Astrocyte (in vitro differentiated cells and primary cell): Measurements from ENCODE around the gene PDX1. TPM values are rescaled to one million over a fixed set of nuclear protein-coding genes. Genes with fewer than 3 reads are reported as not detected.
A peak's percentile ranks its signal among the peaks of the same experiment; 100 is the strongest.

ENCODE experiments used
- DNase-seq: peaks from one replicate; pipeline ENCODE4 v3.0.0-alpha.2; 2010; ENCODE audit warnings: low read depth
- FAIRE-seq: peaks from 2 replicates; lab custom pipeline; 2011; peaks lifted over from hg19 to GRCh38; lab: Jason Lieb, UNC
- H2AFZ ChIP-seq: 2 replicates; pipeline ENCODE4 v1.6.0; 2012; ENCODE audit warnings: low read depth, low read length, inconsistent platforms
- H3K27ac ChIP-seq: 2 replicates; pipeline ENCODE4 v1.5.1; 2011; ENCODE audit warnings: low read depth, low read length, inconsistent platforms
- H3K27me3 ChIP-seq: 2 replicates; pipeline ENCODE4 v1.6.0; 2011; ENCODE audit warnings: low read length, inconsistent platforms; ENCODE audit not compliant: insufficient read depth
- H3K36me3 ChIP-seq: 2 replicates; pipeline ENCODE4 v1.5.1; 2011; ENCODE audit warnings: low read length, inconsistent platforms; ENCODE audit not compliant: insufficient read depth
- H3K4me1 ChIP-seq: 2 replicates; pipeline ENCODE4 v1.5.1; 2011; ENCODE audit warnings: low read length, inconsistent platforms; ENCODE audit not compliant: insufficient read depth
- H3K4me2 ChIP-seq: 2 replicates; pipeline ENCODE4 v1.6.0; 2012; ENCODE audit warnings: low read length, inconsistent platforms
- H3K4me3 ChIP-seq: 2 replicates; pipeline ENCODE4 v1.5.1; 2011; ENCODE audit warnings: low read depth, mild to moderate bottlenecking, low read length, inconsistent platforms; ENCODE audit not compliant: insufficient read depth
- H3K79me2 ChIP-seq: 2 replicates; pipeline ENCODE4 v1.6.0; 2012; ENCODE audit warnings: mild to moderate bottlenecking, low read length, inconsistent platforms; ENCODE audit not compliant: insufficient read depth
- H3K9ac ChIP-seq: 2 replicates; pipeline ENCODE4 v1.6.0; 2012; ENCODE audit warnings: mild to moderate bottlenecking, low read length, inconsistent platforms
- H3K9me3 ChIP-seq: 2 replicates; pipeline ENCODE4 v1.5.1; 2012; ENCODE audit warnings: low read depth, mild to moderate bottlenecking, low read length, inconsistent platforms; ENCODE audit not compliant: insufficient read depth
- H4K20me1 ChIP-seq: 2 replicates; pipeline ENCODE4 v1.6.0; 2012; ENCODE audit warnings: low read length, inconsistent platforms; ENCODE audit not compliant: insufficient read depth
- H3K27ac Mint-ChIP-seq: one replicate; pipeline ENCODE4 v1.8.0; 2021; ENCODE audit warnings: mild to moderate bottlenecking, mixed read lengths; ENCODE audit not compliant: unreplicated experiment
- H3K27me3 Mint-ChIP-seq: one replicate; pipeline ENCODE4 v1.8.0; 2021; ENCODE audit warnings: low read depth, mixed read lengths; ENCODE audit not compliant: unreplicated experiment
- H3K36me3 Mint-ChIP-seq: one replicate; pipeline ENCODE4 v1.8.0; 2021; ENCODE audit warnings: low read depth, mixed read lengths; ENCODE audit not compliant: unreplicated experiment
- H3K4me1 Mint-ChIP-seq: one replicate; pipeline ENCODE4 v1.8.0; 2021; ENCODE audit warnings: low read depth, mixed read lengths; ENCODE audit not compliant: unreplicated experiment
- H3K4me3 Mint-ChIP-seq: one replicate; pipeline ENCODE4 v1.8.0; 2021; ENCODE audit warnings: mild to moderate bottlenecking, moderate library complexity, mixed read lengths; ENCODE audit not compliant: unreplicated experiment
- H3K9me3 Mint-ChIP-seq: one replicate; pipeline ENCODE4 v1.8.0; 2021; ENCODE audit warnings: mild to moderate bottlenecking, mixed read lengths; ENCODE audit not compliant: unreplicated experiment
- CTCF ChIP-seq: IDR thresholded peaks from 2 replicates; pipeline ENCODE4 v1.5.1; 2011; ENCODE audit warnings: low read depth, mild to moderate bottlenecking, inconsistent platforms, low read length, moderate library complexity; ENCODE audit not compliant: insufficient read depth
- EZH2 ChIP-seq: IDR thresholded peaks from 2 replicates; pipeline ENCODE4 v1.6.1; 2012; ENCODE audit warnings: mild to moderate bottlenecking, low read length, inconsistent platforms; ENCODE audit not compliant: insufficient read depth
- total RNA-seq: library from RNA; stranded (reverse); gene quantifications from 2 replicates; pipeline ENCODE4 v1.2.1, GENCODE V29; 2021

PDX1 gene
- total RNA-seq, 1 donor from 2014 or later, result not detected

- no peaks in the 10 kb centered on the region for H3K4me1 Mint-ChIP-seq
- Histone ChIP-seq H3K4me2 (no peak overlapping the region), H3K27me3 (peaks cover 93% of the 10 kb centered on the region), H3K4me3 (no peak overlapping the region), H2AFZ (no peak overlapping the region), H4K20me1 (no peaks in the 10 kb centered on the region), H3K4me1 (peaks cover 4% of the 10 kb centered on the region), H3K79me2 (no peaks in the 10 kb centered on the region), H3K9ac (no peak overlapping the region), H3K9me3 (no peaks in the 10 kb centered on the region), H3K27ac (no peak overlapping the region), H3K36me3 (no peaks in the 10 kb centered on the region)
- TF ChIP-seq CTCF (no peak), EZH2 (no peak)
- FAIRE-seq, result no peak
- H3K36me3 Mint-ChIP-seq, result no peaks in the 10 kb centered on the region
- DNase-seq, result no peak
- H3K4me3 Mint-ChIP-seq, result no peak overlapping the region
- peaks cover 83% of the 10 kb centered on the region for H3K27me3 Mint-ChIP-seq
- peaks cover 32% of the 10 kb centered on the region for H3K9me3 Mint-ChIP-seq
- H3K27ac Mint-ChIP-seq, result peak overlapping the region; percentile 26
These were observed 4.8 kb downstream of the PDX1 start for GRCh38 chr13:27924529-27925141.

DNA sequence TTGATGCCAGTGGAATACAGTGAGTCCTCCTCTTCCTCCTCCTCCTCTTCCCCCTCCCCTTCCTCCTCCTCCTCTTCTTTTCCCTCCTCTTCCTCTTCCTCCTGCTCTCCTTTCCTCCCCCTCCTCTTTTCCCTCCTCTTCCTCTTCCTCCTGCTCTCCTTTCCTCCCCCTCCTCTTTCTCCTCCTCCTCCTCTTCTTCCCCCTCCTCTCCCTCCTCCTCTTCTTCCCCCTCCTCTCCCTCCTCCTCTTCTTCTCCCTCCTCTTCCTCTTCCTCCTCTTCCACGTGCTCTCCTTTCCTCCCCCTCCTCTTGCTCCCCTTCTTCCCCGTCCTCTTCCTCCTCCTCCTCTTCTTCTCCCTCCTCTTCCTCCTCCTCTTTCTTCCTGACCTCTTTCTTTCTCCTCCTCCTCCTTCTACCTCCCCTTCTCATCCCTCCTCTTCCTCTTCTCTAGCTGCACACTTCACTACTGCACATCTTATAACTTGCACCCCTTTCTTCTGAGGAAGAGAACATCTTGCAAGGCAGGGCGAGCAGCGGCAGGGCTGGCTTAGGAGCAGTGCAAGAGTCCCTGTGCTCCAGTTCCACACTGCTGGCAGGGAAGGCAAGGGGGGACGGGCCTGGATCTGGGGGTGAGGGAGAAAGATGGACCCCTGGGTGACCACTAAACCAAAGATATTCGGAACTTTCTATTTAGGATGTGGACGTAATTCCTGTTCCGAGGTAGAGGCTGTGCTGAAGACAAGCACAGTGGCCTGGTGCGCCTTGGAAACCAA, 5.6 kb downstream of the PDX1 start:
- H3K79me2 ChIP-seq, result no peaks in the 10 kb centered on the region
- Mint-ChIP-seq H3K27ac (peak overlapping the region; percentile 26), H3K4me1 (no peaks in the 10 kb centered on the region), H3K27me3 (peaks cover 89% of the 10 kb centered on the region), H3K36me3 (no peaks in the 10 kb centered on the region), H3K4me3 (no peak overlapping the region), H3K9me3 (peaks cover 39% of the 10 kb centered on the region)
- H3K36me3 ChIP-seq, result no peaks in the 10 kb centered on the region
- FAIRE-seq, result no peak
- H3K4me1 ChIP-seq, result peaks cover 4% of the 10 kb centered on the region
- H3K27me3 ChIP-seq, result peaks cover 96% of the 10 kb centered on the region
- DNase-seq, result no peak
- H4K20me1 ChIP-seq, result no peaks in the 10 kb centered on the region
- H2AFZ ChIP-seq, result no peak overlapping the region
- no peak for TF ChIP-seq CTCF
- no peak for TF ChIP-seq EZH2
- H3K27ac ChIP-seq, result no peak overlapping the region
- H3K4me3 ChIP-seq, result no peak overlapping the region
- no peaks in the 10 kb centered on the region for H3K9me3 ChIP-seq
- H3K9ac ChIP-seq, result no peak overlapping the region
- no peak overlapping the region for H3K4me2 ChIP-seq
